Left renal pelvis (tissue), 4 donors: ENCODE measurements around the gene LPGAT1. TPM values are rescaled to one million over a fixed set of nuclear protein-coding genes. Genes with fewer than 3 reads are reported as not detected.

Experiments
- DNase-seq, 4 donors: peaks; one replicate each; pipeline ENCODE4 v3.0.0-alpha.2; 2013; ENCODE audit warnings: low read depth in 4 of 4, low spot score in 3 of 4
- polyA plus RNA-seq, 4 donors: library from polyadenylated mRNA; unstranded; fragments of 120-200 nt; gene quantifications; one replicate each; pipeline ENCODE4 v1.2.1, GENCODE V29; 2013; ENCODE audit not compliant: insufficient read length in 4 of 4

The LPGAT1 gene
- polyA plus RNA-seq, 4 donors: 23.5 to 28.9 (median 27.6) TPM

DNA sequence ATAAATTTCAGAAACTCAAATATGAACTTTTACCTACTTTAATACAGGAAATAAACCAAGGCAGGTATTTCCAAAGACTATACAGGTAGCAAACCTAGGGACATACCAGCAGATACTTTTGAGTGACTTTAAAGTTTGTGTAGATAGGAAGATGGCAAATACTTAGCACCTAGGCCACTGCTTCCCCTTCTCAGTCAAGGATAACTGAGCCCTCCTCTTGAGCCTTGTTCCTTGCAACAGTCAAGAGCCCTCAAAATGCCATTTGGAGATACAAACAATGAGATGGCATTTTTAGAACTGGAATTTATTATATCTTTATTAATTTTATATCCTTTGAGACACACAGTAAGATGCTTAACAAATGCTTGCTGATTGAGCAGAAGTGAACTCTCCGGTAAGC, 65.9 kb downstream of the LPGAT1 start:
- no peak for DNase-seq

DNA sequence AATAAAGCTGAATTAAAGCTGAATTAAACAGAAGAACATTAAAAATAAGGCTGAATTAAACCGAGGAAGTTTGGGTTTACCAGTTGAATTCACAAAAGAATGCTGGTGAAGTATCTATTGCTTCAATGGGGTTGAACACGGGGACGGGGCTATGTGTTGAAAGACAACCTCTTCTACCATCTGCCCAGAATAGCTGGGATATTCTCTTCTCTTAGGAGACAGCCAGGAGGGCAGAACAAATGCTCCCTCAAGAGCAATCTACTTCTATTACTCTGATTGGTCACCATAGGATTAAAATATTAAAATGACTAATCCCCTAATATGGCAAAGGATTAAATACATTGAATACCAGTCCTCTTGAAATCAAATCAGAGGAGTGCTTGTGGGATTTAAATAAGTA, 68.4 kb downstream of the LPGAT1 start:
- no peak for DNase-seq

DNA sequence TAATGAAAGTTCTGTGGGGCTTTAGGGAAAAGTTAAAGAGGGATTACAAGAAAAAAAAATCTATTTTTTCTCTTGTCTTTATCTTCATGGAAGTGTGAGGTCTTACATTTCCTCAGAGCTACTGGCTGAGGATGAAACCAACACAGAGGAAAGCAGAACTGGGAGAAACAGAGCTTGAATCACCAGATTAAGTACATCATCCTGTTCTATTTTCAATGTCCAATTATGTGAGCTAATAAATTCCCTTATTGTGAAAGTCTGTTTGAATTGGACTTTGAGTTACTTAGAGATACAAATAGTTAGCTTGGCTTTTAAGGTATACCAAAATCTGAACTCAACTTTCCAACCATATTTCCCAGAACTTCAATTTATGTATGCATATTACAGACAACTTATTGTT, 69.2 kb downstream of the LPGAT1 start:
- DNase-seq: no peak

DNA sequence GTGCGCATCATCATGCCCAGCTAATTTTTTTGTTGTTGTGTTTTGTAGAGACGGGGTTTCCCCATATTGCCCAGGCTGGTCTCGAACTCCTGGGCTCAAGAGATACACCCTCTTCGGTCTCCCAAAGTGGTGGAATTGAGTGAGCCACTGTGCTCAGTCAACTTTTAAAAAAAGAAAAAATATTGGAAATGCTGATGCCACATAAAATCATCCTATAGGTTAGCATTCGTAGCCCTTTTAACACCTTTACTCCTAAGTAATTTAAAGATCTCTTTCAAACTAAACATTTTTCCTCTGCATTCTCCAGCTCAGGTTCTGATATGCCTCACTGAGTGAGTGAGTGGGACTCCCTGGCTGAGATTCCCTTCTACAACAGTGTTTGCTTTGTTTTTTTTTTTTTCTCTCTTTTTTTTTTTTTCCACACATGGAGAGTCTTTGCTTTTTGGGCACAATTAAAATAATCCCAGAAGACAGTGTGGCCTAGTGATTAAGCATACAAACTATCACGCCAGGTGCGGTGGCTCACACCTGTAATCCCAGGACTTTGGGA, 74.0 kb downstream of the LPGAT1 start:
- no peak for DNase-seq

DNA sequence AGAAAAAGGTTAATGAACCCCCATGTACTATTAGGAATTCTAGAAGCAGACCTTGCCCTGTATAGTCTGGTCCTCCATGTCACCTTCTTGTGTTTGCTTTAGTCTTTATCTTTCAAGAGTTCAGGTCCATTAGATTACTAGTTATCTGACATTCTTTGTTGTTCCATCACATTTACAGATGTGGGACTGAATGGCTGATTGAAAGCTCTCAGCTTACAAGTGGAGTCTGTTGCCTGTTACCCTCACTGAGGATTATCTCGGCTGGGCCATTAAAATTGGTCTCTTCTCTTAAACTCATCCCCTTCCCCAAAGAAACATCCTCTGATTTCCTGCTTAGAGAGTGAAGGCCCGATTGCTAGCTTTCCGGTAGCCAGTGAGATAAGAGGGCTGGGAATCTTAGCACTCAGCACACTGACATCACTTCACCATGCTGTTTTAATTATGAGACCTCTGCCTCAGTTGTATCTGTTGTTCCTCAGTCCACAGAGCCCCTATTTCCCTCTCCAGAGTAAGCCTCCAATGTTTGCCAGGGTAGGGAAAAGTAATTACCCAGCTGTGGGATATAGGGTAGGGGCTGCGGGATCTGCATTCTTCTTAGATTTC, 76.8 kb downstream of the LPGAT1 start:
- no peak for DNase-seq

DNA sequence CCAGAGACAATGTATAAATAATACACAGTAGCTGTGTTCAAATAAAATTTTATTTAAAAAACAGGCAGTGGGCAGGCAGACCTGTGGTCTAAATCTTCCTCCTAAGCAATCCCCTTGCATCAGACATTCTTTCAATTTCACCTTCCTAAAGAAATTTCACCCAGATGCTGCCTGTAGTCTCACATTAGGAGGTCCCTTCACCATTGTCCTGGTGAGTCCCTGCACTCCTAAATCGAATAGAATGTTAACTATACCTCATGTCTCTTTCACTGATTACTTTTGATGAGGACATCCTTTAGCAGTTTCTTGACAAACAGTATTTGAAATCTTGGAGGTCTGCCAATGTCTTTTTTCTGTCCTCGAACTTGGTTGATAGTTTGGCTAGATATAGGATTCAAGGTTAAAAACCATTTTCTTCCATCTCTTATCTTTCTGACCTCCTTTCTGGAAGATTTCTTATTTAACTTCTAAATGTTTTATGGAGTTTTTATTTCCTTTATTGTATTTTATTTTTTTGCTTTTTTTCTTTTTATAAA, 77.5 kb downstream of the LPGAT1 start:
- no peak for DNase-seq

DNA sequence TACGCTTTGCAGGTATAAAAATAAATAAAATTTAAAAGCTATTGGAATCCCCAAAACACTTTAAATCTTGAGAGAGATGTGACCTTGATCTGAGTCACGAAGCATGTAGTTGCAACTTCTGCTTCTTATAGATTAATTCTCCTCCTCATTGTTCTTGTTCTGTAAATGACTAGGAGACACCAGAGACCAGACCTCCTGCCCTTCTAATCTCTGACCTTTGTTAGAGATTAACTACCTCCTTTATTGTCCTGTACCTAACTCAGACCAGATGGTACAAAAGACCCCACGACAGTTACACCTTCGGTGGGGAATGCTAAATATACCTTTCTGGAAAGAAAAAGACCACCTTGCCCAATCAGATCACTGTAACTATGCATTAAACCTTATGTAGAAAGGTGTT, 78.2 kb downstream of the LPGAT1 start:
- DNase-seq: no peak

DNA sequence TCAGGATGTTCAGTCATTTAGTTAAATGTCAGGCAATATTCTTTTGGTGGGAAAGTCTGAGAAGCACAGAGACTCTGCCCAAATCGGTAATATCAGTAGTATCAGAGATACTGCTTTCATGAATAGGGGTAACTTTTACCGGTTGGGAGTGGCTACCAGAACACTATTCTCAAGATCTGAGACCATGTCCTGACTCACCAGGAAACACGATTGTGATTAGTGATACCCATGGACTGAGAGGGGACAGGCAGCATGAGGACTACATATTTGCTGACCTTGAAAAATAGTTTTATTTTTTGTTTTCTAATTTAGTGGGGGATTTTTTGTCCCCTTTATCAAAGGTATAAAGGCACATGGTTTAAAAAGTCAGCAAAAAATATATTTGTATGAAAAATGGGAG, 79.1 kb downstream of the LPGAT1 start:
- no peak for DNase-seq

DNA sequence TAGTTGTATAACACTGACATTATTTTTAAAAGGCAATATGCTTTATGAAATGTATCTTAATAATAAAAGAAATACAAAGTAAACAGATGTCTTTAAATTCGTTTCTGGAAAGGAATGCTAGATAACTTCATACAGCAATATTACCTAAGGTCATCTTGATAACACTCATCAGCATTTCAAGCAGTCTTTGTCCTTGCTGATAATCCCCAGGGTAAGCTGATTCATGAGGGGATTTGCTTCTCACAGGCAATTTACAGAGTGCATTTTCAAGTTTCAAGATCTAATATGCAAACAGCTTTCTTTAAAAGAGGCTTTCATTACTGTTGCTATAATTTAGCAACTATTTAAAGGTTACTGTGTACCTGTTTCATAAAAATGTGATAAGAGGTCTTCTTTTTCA, 80.0 kb downstream of the LPGAT1 start:
- DNase-seq: no peak

DNA sequence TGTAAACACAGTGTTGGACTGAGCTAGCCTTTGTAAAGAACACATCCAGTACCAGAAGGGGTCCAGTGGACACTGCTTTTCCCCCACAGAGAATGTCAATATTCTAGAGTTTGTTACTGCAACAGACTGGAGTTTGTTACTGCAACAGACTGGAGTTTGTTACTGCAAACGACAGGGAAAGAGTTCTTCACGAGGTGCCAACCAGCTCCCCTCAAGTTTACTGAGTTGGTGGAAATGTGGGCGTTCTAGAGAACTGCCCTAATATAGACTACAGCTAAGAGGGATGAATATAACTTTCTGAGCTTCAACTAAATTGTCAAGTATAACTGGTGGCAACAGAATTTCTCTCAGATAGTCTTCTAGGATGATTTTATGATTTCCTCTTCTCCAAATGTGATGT, 81.3 kb downstream of the LPGAT1 start:
- no peak for DNase-seq

DNA sequence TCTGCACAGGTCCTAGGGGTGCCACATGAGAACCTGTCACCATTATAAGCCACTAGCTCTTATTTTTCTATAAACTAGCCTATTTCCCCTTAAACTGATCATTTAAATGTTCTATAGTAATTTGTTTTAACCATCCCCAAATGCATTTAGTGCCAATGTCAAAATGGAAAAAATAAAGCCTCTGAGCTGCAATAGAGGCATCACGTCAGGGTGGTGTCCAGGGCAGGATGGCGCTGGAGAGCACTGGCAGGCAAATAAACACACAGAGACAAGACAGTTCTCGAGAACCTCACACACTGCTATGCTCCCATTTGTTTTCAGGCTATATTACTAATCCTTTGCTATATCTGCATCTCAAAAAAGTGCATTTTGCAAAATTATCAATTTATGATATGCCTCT, 81.8 kb downstream of the LPGAT1 start:
- DNase-seq: no peak

DNA sequence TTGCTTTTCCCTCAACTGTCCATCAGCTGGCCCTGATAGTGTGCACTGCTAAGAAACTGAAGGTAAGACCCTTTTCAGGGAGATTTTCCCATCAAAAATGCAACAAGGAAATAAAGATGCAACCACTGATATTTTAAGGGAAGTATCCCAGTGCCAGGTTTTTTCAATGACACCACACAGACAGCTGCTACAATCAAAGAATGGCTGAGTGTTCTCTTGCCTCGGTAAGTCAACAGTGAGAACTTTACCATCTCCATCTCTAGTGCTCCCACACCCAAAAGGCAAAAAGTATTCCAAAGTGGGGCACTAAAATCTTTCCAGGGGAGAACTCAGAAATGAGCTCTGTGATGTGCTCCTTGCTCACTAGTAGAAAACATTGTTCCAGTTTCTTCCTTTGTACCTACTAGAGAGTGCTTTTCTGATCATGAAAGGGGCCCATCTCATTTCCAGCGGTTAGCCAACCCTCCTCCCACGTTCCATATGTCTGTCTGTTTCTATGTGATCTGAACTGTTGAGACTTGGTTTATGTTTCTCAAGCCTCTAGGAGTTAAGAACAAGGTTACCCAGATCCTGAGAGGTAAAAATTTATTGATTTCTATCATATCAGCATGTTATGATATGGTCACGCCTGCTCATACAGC, 87.6 kb downstream of the LPGAT1 start:
- no peak for DNase-seq

DNA sequence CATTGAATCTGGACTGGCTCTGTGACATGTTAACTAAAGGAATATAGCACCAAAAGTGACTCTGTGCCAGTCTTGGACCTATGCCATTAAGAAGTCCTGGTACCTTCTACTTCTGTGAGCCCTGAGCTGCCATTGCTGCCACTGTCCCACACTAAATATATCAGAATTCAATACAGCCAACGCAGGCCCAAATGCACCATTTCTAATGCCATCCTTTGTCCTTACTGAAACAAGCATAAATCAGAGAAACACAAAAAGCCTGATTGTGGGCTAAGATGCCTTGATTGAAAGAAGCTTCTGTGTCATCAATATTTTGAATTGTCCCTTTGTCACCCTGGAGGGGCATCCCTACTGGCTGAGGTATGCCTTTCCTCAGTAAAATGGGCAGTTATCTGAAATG, 88.3 kb downstream of the LPGAT1 start:
- DNase-seq: no peak

DNA sequence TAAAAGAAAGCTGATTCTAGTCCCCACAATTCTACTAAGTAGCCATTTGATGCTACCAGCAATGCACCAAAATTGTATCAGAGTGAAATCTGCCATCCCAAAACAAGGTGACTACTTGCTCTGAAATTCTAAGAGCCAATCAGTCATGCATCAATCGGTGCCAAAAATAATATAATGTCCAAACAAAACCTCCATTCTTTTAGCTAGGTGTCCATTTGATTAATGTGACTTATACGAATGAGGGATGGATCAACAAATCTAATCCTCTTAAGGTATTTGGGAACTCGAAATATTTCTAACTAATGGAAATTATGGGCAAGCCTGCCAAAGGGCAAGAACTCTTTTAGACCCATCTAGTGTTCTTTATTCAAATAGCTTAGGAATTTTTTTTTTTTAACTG, 88.8 kb downstream of the LPGAT1 start:
- no peak for DNase-seq

DNA sequence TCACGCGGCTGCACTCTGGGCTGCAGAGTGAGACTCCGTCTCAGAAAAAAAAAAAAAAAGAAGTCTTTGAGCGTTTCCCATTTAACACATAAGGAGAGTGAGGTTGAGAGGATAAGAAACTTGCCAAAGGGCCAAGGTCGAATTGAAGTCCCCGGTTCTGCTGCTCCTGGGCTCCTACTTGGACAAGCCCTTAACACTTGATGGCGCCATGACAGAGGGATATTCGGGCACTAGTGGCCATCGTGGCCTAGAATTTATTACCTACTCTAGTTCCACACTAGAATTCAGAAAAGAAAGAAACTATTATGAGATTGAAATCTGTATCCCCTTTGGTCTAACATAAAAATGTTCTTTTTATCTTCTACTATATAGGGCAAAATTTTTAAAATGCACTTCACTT, 89.4 kb downstream of the LPGAT1 start:
- DNase-seq: no peak

DNA sequence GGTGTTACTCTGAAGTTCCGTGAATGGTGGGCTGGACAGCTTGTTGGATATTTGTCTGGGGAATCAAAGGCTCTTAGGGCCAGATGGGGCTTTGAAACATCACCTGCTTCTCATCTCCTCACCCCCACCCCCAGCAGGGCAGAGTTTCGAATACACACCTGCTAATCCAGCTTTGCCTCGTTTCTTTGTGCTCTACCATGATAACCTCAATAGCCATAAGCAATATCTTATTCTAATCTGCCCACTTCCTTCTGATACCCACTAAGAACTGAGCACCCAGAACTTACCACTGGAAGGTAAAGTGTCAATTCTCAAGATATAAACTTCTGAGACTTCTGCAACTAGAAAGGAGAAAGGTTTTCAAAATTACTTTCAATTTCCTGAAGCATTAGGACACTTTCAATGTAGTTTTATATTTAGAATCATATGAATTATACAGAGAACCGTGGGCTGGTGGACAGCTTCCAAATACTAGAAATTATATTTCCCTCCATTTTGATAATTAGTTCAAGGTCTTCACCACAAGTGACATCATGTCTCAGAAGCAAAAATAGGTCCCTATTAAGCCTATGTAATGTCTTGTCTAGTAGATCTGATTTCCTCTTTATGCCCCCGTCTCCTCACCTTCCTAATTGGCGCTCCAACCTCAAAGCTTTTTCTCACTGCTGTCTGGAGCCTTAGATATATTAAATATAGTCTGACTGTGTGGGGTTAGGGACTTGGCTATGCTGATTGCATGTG, 90.7 kb downstream of the LPGAT1 start:
- DNase-seq: no peak

DNA sequence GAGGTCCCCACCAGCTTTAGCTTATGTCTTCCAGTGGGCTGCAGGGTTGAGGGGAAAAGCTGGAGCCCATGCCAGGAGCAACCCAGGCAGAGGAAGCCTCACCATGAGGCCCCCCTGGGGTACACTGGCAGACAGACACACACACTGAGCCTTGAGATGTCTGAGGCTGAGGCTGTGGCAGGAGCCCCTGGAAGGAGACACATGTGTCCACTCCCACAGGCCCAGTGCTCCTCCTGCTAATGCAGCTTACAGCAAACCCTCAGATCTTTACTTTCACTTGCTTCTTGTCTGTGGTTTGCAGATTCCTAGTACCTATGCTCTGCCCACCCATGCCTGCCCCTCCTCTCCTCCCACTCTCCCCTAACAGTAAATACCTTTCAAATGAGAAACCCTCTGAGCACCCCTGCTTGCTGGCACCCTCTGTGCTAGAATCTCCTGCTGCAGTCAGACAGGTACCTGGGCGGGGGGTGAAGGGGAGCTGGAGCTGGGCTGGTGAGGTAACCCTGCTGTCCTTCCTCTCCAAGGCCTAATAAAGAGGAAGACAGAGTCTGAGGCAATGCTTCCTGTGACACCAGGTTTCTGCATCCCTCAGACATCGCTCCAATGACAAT, 91.8 kb downstream of the LPGAT1 start:
- DNase-seq: no peak

DNA sequence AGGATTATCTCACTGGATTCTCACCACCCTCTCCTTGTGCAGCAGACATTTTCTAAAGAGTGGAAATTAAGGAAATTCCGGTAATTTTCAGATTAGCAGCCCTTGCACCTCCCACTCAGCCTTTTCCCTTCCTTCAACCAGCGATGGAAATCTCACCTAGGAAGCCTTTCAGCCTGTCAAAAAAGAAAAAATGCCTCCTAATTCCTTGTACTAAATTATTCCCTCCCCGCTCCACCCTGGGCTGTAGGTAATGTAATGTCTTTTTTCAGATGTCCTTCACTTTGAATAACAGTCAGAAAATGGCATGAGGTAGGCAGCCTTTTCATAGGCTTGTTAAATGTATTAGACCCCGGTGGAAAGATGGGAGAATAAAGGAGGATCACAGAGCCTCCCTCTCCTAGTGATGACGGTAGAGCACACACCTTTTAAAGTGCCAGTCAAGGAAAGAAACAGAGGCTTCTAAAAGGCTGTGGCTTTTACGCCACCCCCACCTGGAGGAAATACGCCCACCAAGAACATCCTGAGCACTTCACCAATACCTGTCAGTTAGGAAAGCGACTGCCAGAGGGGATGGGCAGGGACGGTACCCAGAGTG, 92.4 kb downstream of the LPGAT1 start:
- DNase-seq: no peak

DNA sequence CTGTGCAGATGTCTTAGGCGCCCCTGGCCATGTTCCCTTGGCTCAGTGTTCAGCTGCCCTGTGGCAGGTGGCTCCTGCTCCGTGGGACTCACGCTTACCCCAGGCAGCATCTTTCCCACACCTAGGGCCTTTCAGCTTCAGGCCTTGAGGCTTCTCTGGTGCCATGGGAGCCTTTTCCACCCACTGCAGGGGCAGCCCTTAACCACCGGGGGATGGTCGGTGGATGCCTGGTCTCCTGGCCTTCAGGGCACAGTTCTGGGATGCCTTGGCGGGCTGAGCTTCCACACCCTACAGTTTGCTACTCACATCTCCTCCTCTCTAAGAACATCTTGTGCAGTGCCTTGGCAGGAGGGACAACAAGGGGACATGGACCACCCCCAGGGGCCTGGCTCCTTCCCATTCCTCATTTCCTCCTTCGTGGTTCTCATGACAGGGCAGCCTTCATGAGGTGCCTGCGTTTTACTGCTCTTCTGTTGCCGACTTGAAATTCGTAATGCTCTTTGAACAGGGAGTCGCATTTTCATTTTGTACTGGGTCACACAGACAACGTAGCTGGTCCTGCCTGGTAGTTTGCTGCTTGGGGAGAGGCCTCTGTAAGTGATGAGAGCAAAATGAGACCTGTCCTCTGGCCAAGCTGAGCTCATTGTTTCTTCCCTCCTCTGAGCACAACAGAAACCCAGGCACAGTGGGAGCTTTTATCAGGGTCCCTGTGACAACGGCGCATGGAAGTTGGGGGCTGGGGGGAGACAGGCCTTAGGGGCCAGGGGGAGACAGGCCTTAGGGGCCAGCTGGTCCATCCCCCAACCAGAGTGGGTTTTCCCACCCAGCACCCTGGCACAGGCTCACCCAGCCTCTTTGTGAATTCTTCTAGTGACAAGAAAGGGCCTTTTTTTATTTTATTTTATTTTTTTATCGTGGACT, 93.2 kb downstream of the LPGAT1 start:
- DNase-seq: no peak
